Motor neuron (in vitro differentiated cells): Measurements from ENCODE around the gene DCAF17. TPM values are rescaled to one million over a fixed set of nuclear protein-coding genes. Genes with fewer than 3 reads are reported as not detected.
A peak's percentile ranks its signal among the peaks of the same experiment; 100 is the strongest.

Source experiments
- ATAC-seq, 8 experiments: fragments of 200-7000 bp; cut with Tn5 transposase; replicated peaks in 6 of 8; 2 replicates each; pipeline ENCODE4 v1.8.0; 2021; ENCODE audit warnings: mild to moderate bottlenecking in 8 of 8, moderate library complexity in 8 of 8
- H3K27ac ChIP-seq, 2 donors: fragments of 250-450 bp; sonication (Bioruptor Pico); 2 replicates each; pipeline ENCODE4 v1.9.0; 2021; ENCODE audit warnings: antibody characterized with exemption in 2 of 2, mild to moderate bottlenecking in 2 of 2, moderate library complexity in 1 of 2
- H3K4me1 ChIP-seq, 2 donors: fragments of 250-450 bp; sonication (Bioruptor Pico); replicated peaks in 1 of 2; 2 replicates each; pipeline ENCODE4 v1.6.1; 2021; ENCODE audit warnings: antibody characterized with exemption in 2 of 2, mild to moderate bottlenecking in 2 of 2, moderate library complexity in 1 of 2
- H3K4me3 ChIP-seq, 5 donors: fragments of 250-450 bp; sonication (Bioruptor Pico); 2 replicates each; pipeline ENCODE4 v1.9.0; 2021; ENCODE audit warnings: antibody characterized with exemption in 5 of 5, mild to moderate bottlenecking in 5 of 5, moderate library complexity in 4 of 5
- WGBS, 10 experiments: fragments of 450-650 bp; shearing (Covaris generic); methylation state at CpG; one replicate each; pipeline ENCODE4 v1.0.0; 2022; 5-methylcytosine and 5-hydroxymethylcytosine counted together
- in situ Hi-C, 9 experiments: fragments of 400-800 bp; cut with MboI; loops; one replicate each; pipeline ENCODE4 v1.15.0; 2021; ENCODE audit warnings: low sequenced_read_pairs in 9 of 9, low pct_unique_long_range_greater_than_20kb in 2 of 9; ENCODE audit not compliant: unreplicated experiment in 9 of 9
- total RNA-seq, 8 experiments: library from RNA; unstranded; fragments of 300-600 nt; gene quantifications; 2 replicates each; pipeline versions ENCODE4 v1.2.3 to v1.2.4, GENCODE V29; 2022

DCAF17 gene
- total RNA-seq, 8 experiments from 2014 or later: 12.7 to 26.5 (median 18.3) TPM

DNA sequence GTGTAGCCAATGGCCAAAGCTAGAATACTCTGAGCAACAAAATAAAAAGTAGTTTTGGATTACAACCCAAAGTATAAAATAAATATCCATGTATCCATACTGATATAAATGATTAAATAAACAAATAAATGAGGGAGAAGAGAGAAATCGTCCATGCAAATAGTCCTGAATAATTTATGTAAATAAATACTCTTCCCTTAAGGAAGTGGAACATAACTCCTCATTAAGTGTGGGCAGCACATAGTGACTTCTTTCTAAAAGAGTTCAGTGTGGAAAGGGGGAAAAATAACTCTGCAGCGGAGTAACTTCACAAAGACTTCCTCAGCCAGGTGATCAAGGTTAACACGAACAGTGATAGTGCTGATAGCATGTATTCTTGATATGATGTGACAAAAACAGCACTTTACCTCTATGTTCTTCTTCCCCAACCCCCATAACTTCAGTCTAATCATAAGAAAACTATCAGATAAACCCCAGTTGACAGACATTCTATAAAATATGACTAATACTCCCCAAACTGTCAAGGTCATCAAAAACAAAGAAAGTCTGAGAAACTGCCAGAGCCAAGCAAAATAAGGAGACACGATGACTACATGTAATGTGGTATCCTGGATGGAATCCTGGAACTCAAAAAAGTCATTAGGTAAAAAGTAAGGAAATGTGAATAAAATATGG, 31.0 kb upstream of the DCAF17 start:
- H3K27ac ChIP-seq: no peak overlapping the region
- H3K4me3 ChIP-seq: no peak overlapping the region
- in situ Hi-C loops: loop anchor here in 5 of 9 experiments (25.0 kb wide), 2 partner anchors 416 to 441 kb away; no protein-coding TSS in a partner anchor

GRCh38 chr2:171404261-171404660, 29.8 kb upstream of the DCAF17 start:
- WGBS, 10 experiments: 48 to 100% (median 79%) methylated on average over 2 to 5 of the region's 5 CpGs; no CpG with 5 or more reads in 2 of the 10 experiments
- H3K27ac ChIP-seq: no peak overlapping the region
- H3K4me3 ChIP-seq: no peak overlapping the region
- in situ Hi-C loops: loop anchor here in 5 of 9 experiments (25.0 kb wide), 2 partner anchors 417 to 442 kb away; no protein-coding TSS in a partner anchor
- no peaks in the 10 kb centered on the region for H3K4me1 ChIP-seq
- ATAC-seq: peak in 2 of 8 experiments; percentile 90 to 91

More for the DNA sequence above, 31.0 kb upstream of the DCAF17 start:
- no peaks in the 10 kb centered on the region for H3K4me1 ChIP-seq
- ATAC-seq: peak in 1 of 8 experiments; percentile 64
- WGBS, 10 experiments: 52 to 100% (median 88%) methylated on average over 1 to 4 of the region's 4 CpGs

- no peak for ATAC-seq
- WGBS, 10 experiments: 20 to 100% (median 94%) methylated on average over 1 to 2 of the region's 2 CpGs
- H3K27ac ChIP-seq: no peak overlapping the region
- H3K4me1 ChIP-seq: no peaks in the 10 kb centered on the region
- no peak overlapping the region for H3K4me3 ChIP-seq
- in situ Hi-C loops: loop anchor here in 5 of 9 experiments (25.0 kb wide), 2 partner anchors 417 to 442 kb away; no protein-coding TSS in a partner anchor
These were observed 29.3 kb upstream of the DCAF17 start for GRCh38 chr2:171404719-171405118.

- no peak overlapping the region for H3K27ac ChIP-seq
- H3K4me1 ChIP-seq: no peaks in the 10 kb centered on the region
- no peak for ATAC-seq
- WGBS, 10 experiments: 86 to 100% (median 94%) methylated on average over 1 of the region's 1 CpG; no CpG with 5 or more reads in 1 of the 10 experiments
- H3K4me3 ChIP-seq: no peak overlapping the region
- in situ Hi-C loops: loop anchor here in 5 of 9 experiments (25.0 kb wide), 2 partner anchors 418 to 443 kb away; no protein-coding TSS in a partner anchor
These were observed 28.5 kb upstream of the DCAF17 start for GRCh38 chr2:171405546-171405945.

DNA sequence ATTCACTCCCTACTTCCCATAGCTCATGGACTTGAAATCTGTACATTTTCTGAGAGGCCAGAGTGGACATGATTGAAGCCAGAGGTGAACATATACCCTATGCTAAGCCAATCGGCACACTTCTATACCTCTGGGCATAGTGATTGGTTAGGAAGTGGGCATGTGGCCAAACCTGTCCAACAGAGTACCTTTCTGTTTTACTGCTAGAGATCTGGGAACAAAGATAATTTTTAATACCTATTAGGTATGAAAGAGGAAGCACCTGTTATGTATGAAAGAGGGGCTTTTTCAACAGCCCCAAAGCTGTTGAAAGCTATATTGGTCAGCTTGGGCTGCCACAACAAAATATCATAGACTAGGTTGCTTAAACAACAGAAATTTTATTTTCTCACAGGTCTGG, 28.0 kb upstream of the DCAF17 start:
- ATAC-seq: no peak
- H3K4me1 ChIP-seq: no peaks in the 10 kb centered on the region
- H3K27ac ChIP-seq: no peak overlapping the region
- H3K4me3 ChIP-seq: no peak overlapping the region
- 80 to 100% (median 100%) methylated on average over 1 of the region's 1 CpG; no CpG with 5 or more reads in 7 of the 10 experiments for WGBS, 10 experiments
- in situ Hi-C loops: loop anchor here in 5 of 9 experiments (25.0 kb wide), 2 partner anchors 419 to 444 kb away; no protein-coding TSS in a partner anchor

- H3K4me1 ChIP-seq: no peaks in the 10 kb centered on the region
- no peak for ATAC-seq
- H3K27ac ChIP-seq: no peak overlapping the region
- no peak overlapping the region for H3K4me3 ChIP-seq
- in situ Hi-C loops: loop anchor here in 5 of 9 experiments (25.0 kb wide), 2 partner anchors 420 to 445 kb away; no protein-coding TSS in a partner anchor
- 87 to 100% (median 93%) methylated on average over 1 to 4 of the region's 4 CpGs; no CpG with 5 or more reads in 1 of the 10 experiments for WGBS, 10 experiments
These were observed 26.9 kb upstream of the DCAF17 start for GRCh38 chr2:171407030-171407675.

DNA sequence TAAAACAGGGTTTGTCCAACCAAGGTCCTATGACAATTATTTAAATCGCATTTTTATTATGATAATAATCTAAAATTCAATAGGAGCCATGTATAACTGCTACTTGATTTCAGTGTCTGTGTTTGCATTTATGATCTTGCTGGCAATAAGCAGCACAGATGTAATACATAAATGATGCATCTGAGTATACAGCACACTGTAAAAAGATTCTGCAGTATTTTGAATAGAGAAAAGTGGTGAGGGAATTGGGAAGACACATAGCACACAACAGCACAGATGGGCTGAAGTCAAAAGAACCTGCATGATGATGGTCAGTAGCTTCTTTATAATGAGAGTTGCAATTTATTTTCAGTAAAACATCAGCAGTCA, 26.4 kb upstream of the DCAF17 start:
- 17 to 100% (median 100%) methylated on average over 1 of the region's 1 CpG; no CpG with 5 or more reads in 3 of the 10 experiments for WGBS, 10 experiments
- ATAC-seq: peak in 1 of 8 experiments; percentile 82
- H3K27ac ChIP-seq: no peak overlapping the region
- no peaks in the 10 kb centered on the region for H3K4me1 ChIP-seq
- H3K4me3 ChIP-seq: no peak overlapping the region
- in situ Hi-C loops: loop anchor here in 5 of 9 experiments (25.0 kb wide), 2 partner anchors 420 to 445 kb away; no protein-coding TSS in a partner anchor

- no peak for ATAC-seq
- Histone ChIP-seq H3K4me3 (no peak overlapping the region), H3K4me1 (no peaks in the 10 kb centered on the region), H3K27ac (no peak overlapping the region)
- 40 to 100% (median 71%) methylated on average over 1 to 8 of the region's 8 CpGs; no CpG with 5 or more reads in 2 of the 10 experiments for WGBS, 10 experiments
- in situ Hi-C loops: loop anchor here in 5 of 9 experiments (25.0 kb wide), 2 partner anchors 422 to 447 kb away; no protein-coding TSS in a partner anchor
These were observed 24.5 kb upstream of the DCAF17 start for GRCh38 chr2:171409436-171409971.

GRCh38 chr2:171410101-171410500, 23.9 kb upstream of the DCAF17 start:
- in situ Hi-C loops: loop anchor here in 7 of 9 experiments (10.0 to 25.0 kb wide), 4 partner anchors 423 to 448 kb away; no protein-coding TSS in a partner anchor
- Histone ChIP-seq H3K27ac (no peak overlapping the region), H3K4me3 (no peak overlapping the region), H3K4me1 (no peaks in the 10 kb centered on the region)
- ATAC-seq: no peak
- 42 to 96% (median 88%) methylated on average over 2 to 4 of the region's 4 CpGs; no CpG with 5 or more reads in 1 of the 10 experiments for whole genome bisulfite sequencing, 10 experiments

DNA sequence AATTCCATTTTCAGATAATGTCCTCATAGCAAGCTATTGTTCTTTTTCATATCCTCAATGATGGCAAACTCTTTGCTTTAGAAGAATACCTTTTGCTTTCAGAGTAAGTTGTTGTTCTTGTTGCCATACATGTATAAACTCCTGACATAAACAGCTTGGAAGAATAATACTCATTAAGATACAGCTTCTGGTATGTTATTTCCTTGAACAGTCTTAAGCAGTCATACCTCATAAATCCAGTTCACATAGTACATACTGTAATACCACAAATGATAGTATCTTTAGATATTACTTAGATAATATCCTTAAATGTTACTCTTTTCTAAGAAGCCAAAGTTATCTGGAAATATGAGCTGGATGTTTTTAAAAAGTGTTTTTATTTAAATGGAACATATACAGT, 23.4 kb upstream of the DCAF17 start:
- H3K4me3 ChIP-seq: no peak overlapping the region
- no peaks in the 10 kb centered on the region for H3K4me1 ChIP-seq
- H3K27ac ChIP-seq: no peak overlapping the region
- in situ Hi-C loops: loop anchor here in 7 of 9 experiments (10.0 to 25.0 kb wide), 4 partner anchors 423 to 448 kb away; no protein-coding TSS in a partner anchor
- ATAC-seq: no peak

DNA sequence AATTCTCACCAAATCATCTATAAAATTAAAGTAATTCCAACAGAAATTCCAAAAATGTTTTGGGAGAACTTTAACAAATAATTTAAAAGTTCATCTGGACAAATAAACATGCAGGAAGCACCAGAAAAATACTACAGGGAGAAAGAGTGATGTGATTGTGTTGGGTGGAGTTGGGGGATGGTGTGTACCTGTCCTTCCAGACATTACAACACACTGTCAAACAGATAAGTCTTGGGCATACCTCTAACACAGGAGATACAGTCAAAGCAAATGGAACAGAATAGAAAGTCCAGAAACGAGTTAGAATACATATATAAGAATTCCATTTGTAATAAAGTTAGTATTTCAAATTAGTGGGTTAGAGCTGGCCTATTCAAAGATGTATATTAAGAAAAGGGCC, 22.8 kb upstream of the DCAF17 start:
- no peaks in the 10 kb centered on the region for H3K4me1 ChIP-seq
- H3K27ac ChIP-seq: no peak overlapping the region
- WGBS, 10 experiments: 50 to 100% (median 76%) methylated on average over 1 of the region's 1 CpG; no CpG with 5 or more reads in 2 of the 10 experiments
- H3K4me3 ChIP-seq: no peak overlapping the region
- in situ Hi-C loops: loop anchor here in 7 of 9 experiments (10.0 to 25.0 kb wide), 4 partner anchors 424 to 449 kb away; no protein-coding TSS in a partner anchor
- ATAC-seq: no peak

GRCh38 chr2:171411791-171412483, 22.1 kb upstream of the DCAF17 start:
- ATAC-seq: peak in 2 of 8 experiments; percentile 8 to 41
- H3K4me1 ChIP-seq: no peaks in the 10 kb centered on the region
- no peak overlapping the region for H3K27ac ChIP-seq
- no peak overlapping the region for H3K4me3 ChIP-seq
- WGBS, 10 experiments: 84 to 100% (median 100%) methylated on average over 1 to 2 of the region's 2 CpGs
- in situ Hi-C loops: loop anchor here in 7 of 9 experiments (10.0 to 25.0 kb wide), 4 partner anchors 425 to 450 kb away; no protein-coding TSS in a partner anchor
